SU-DHL-6 (cell line): ENCODE measurements around the gene PAX5.

Source experiments
- CTCF ChIP-seq: fragments of 200-600 bp; sonication (generic); IDR thresholded peaks from one replicate; pipeline ENCODE4 v1.5.1; 2017; ENCODE audit warnings: antibody characterized with exemption, mild to moderate bottlenecking, low read length, moderate library complexity; ENCODE audit not compliant: insufficient read depth, poor library complexity, severe bottlenecking
- EZH2phosphoT487 ChIP-seq: fragments of 200-600 bp; sonication (generic), shearing (Covaris generic); conservative IDR thresholded peaks from 2 replicates; pipeline ENCODE4 v1.6.1; 2018; ENCODE audit warnings: mild to moderate bottlenecking, antibody characterized with exemption, low read length, moderate library complexity, mixed read lengths

DNA sequence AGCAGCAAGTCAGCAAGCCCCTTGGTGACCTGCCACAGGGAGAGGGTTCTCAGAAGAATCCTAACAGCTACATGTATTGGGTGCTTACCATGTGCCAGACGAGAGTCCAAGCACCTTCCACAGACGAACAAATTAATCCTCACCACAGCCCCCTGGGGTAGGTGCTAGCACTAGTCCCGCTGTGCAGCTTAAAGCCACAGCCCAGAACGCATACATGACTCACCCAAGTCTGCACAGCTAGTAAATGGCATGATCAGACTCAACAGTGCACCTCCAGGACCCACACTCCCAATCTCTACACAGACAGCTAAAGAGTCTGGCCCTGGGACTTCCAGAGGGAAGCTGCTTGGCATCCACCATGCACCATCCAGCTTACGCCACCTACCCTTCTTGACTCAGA is 111.5 kb downstream of the PAX5 start:
- no peak for TF ChIP-seq CTCF
- no peak for TF ChIP-seq EZH2phosphoT487
